HEK293 (cell line): ENCODE measurements around the gene NMD3.
A peak's percentile ranks its signal among the peaks of the same experiment; 100 is the strongest.

ENCODE experiments used
- AEBP2 ChIP-seq: fragments of 450-650 bp; formaldehyde crosslinking; IDR thresholded peaks from 2 replicates; pipeline ENCODE4 v1.5.1; 2016; ENCODE audit warnings: missing biosample characterization, missing genetic modification characterization, borderline replicate concordance
- BCL11A ChIP-seq: fragments of 450-650 bp; formaldehyde crosslinking; IDR thresholded peaks from 2 replicates; pipeline ENCODE4 v1.5.1; 2016; ENCODE audit warnings: low read depth, missing biosample characterization, missing genetic modification characterization
- GFI1B ChIP-seq: fragments of 450-650 bp; formaldehyde crosslinking; IDR thresholded peaks from 2 replicates; pipeline ENCODE4 v1.5.1; 2016; ENCODE audit warnings: missing biosample characterization, missing genetic modification characterization
- MZF1 ChIP-seq: fragments of 450-650 bp; formaldehyde crosslinking; IDR thresholded peaks from 2 replicates; pipeline ENCODE4 v1.5.1; 2017; ENCODE audit warnings: missing biosample characterization, missing genetic modification characterization, borderline replicate concordance
- OSR2 ChIP-seq: fragments of 450-650 bp; formaldehyde crosslinking; IDR thresholded peaks from 2 replicates; pipeline ENCODE4 v1.5.1; 2016; ENCODE audit warnings: missing biosample characterization, missing genetic modification characterization
- PRDM1 ChIP-seq: fragments of 450-650 bp; formaldehyde crosslinking; IDR thresholded peaks from 2 replicates; pipeline ENCODE4; 2016; ENCODE audit warnings: missing biosample characterization, missing genetic modification characterization
- PRDM2 ChIP-seq: fragments of 450-650 bp; formaldehyde crosslinking; IDR thresholded peaks from 2 replicates; pipeline ENCODE4 v1.5.1; 2016; ENCODE audit warnings: missing biosample characterization, missing genetic modification characterization, borderline replicate concordance
- SALL2 ChIP-seq: fragments of 450-650 bp; formaldehyde crosslinking; IDR thresholded peaks from 2 replicates; pipeline ENCODE4 v1.5.0; 2017; ENCODE audit warnings: missing biosample characterization, mild to moderate bottlenecking, missing genetic modification characterization, borderline replicate concordance
- SCRT1 ChIP-seq: fragments of 450-650 bp; formaldehyde crosslinking; IDR thresholded peaks from 2 replicates; pipeline ENCODE4 v1.5.1; 2016; ENCODE audit warnings: missing biosample characterization, missing genetic modification characterization, borderline replicate concordance
- SP3 ChIP-seq: fragments of 450-650 bp; formaldehyde crosslinking; IDR thresholded peaks from 2 replicates; pipeline ENCODE4 v1.5.1; 2016; ENCODE audit warnings: missing biosample characterization, missing genetic modification characterization
- TCF7L2 ChIP-seq: IDR thresholded peaks from 2 replicates; pipeline ENCODE4 v1.6.1; 2011; ENCODE audit warnings: low read depth, mild to moderate bottlenecking, inconsistent platforms, low read length, moderate library complexity, borderline replicate concordance
- YY1 ChIP-seq: fragments of 450-650 bp; formaldehyde crosslinking; IDR thresholded peaks from 2 replicates; pipeline ENCODE4 v1.5.1; 2018; ENCODE audit warnings: missing biosample characterization, missing genetic modification characterization
- ZBTB20 ChIP-seq: fragments of 450-650 bp; formaldehyde crosslinking; IDR thresholded peaks from 2 replicates; pipeline ENCODE4 v1.5.1; 2016; ENCODE audit warnings: missing biosample characterization, missing genetic modification characterization
- ZIC2 ChIP-seq: fragments of 450-650 bp; formaldehyde crosslinking; IDR thresholded peaks from 2 replicates; pipeline ENCODE4 v1.5.1; 2016; ENCODE audit warnings: missing biosample characterization, missing genetic modification characterization
- ZNF133 ChIP-seq: fragments of 450-650 bp; formaldehyde crosslinking; IDR thresholded peaks from 2 replicates; pipeline ENCODE4 v1.5.1; 2016; ENCODE audit warnings: missing biosample characterization, missing genetic modification characterization
- ZNF221 ChIP-seq: fragments of 450-650 bp; formaldehyde crosslinking; IDR thresholded peaks from 2 replicates; pipeline ENCODE4 v1.5.1; 2017; ENCODE audit warnings: missing biosample characterization, missing genetic modification characterization, borderline replicate concordance
- ZNF23 ChIP-seq: fragments of 450-650 bp; formaldehyde crosslinking; IDR thresholded peaks from 2 replicates; pipeline ENCODE4 v1.5.1; 2016; ENCODE audit warnings: missing biosample characterization, missing genetic modification characterization, borderline replicate concordance
- ZNF274 ChIP-seq, 2 experiments: fragments of 200-500 bp in 1 of 2; fragments of 450-650 bp in 1 of 2; sonication (Bioruptor generic) in 1 of 2; formaldehyde crosslinking in 1 of 2; IDR thresholded peaks; 2 replicates each; pipeline versions ENCODE4 v1.5.1 to v1.6.1; 2014 to 2016; ENCODE audit warnings: borderline replicate concordance in 1 of 2, inconsistent platforms in 1 of 2, low read length in 1 of 2, missing biosample characterization in 1 of 2, missing genetic modification characterization in 1 of 2
- ZNF311 ChIP-seq: fragments of 450-650 bp; formaldehyde crosslinking; IDR thresholded peaks from 2 replicates; pipeline ENCODE4 v1.5.1; 2017; ENCODE audit warnings: missing biosample characterization, missing genetic modification characterization, borderline replicate concordance
- ZNF366 ChIP-seq: fragments of 450-650 bp; formaldehyde crosslinking; conservative IDR thresholded peaks from 2 replicates; pipeline ENCODE4 v1.5.1; 2016; ENCODE audit warnings: missing biosample characterization, missing genetic modification characterization
- ZNF416 ChIP-seq: fragments of 450-650 bp; formaldehyde crosslinking; IDR thresholded peaks from 2 replicates; pipeline ENCODE4 v1.5.1; 2016; ENCODE audit warnings: missing biosample characterization, missing genetic modification characterization
- ZNF521 ChIP-seq: fragments of 450-650 bp; formaldehyde crosslinking; IDR thresholded peaks from 2 replicates; pipeline ENCODE4 v1.5.1; 2017; ENCODE audit warnings: missing biosample characterization, mild to moderate bottlenecking, missing genetic modification characterization
- ZNF560 ChIP-seq: fragments of 450-650 bp; formaldehyde crosslinking; IDR thresholded peaks from 2 replicates; pipeline ENCODE4 v1.5.1; 2017; ENCODE audit warnings: missing biosample characterization, missing genetic modification characterization, borderline replicate concordance
- ZNF610 ChIP-seq: fragments of 450-650 bp; formaldehyde crosslinking; IDR thresholded peaks from 2 replicates; pipeline ENCODE4 v1.5.1; 2016; ENCODE audit warnings: missing biosample characterization, missing genetic modification characterization, borderline replicate concordance
- ZNF624 ChIP-seq: fragments of 450-650 bp; formaldehyde crosslinking; IDR thresholded peaks from 2 replicates; pipeline ENCODE4 v1.5.1; 2017; ENCODE audit warnings: missing biosample characterization, missing genetic modification characterization
- ZNF658 ChIP-seq: fragments of 450-650 bp; formaldehyde crosslinking; IDR thresholded peaks from 2 replicates; pipeline ENCODE4; 2016; ENCODE audit warnings: missing biosample characterization, missing genetic modification characterization
- ZNF664 ChIP-seq: fragments of 450-650 bp; formaldehyde crosslinking; IDR thresholded peaks from 2 replicates; pipeline ENCODE4 v1.5.1; 2016; ENCODE audit warnings: missing biosample characterization, missing genetic modification characterization
- ZNF677 ChIP-seq: fragments of 450-650 bp; IDR thresholded peaks from 2 replicates; pipeline ENCODE4 v1.5.0; 2018; ENCODE audit warnings: missing biosample characterization, mild to moderate bottlenecking, missing genetic modification characterization, moderate library complexity
- ZNF692 ChIP-seq: fragments of 450-650 bp; formaldehyde crosslinking; IDR thresholded peaks from 2 replicates; pipeline ENCODE4 v1.5.1; 2016; ENCODE audit warnings: missing biosample characterization, missing genetic modification characterization
- ZNF701 ChIP-seq: fragments of 450-650 bp; formaldehyde crosslinking; IDR thresholded peaks from 2 replicates; pipeline ENCODE4 v1.5.1; 2016; ENCODE audit warnings: missing biosample characterization, missing genetic modification characterization
- ZNF76 ChIP-seq: fragments of 450-650 bp; formaldehyde crosslinking; IDR thresholded peaks from 2 replicates; pipeline ENCODE4; 2016; ENCODE audit warnings: low read depth, missing biosample characterization, missing genetic modification characterization, borderline replicate concordance
- ZNF768 ChIP-seq: fragments of 450-650 bp; formaldehyde crosslinking; IDR thresholded peaks from 2 replicates; pipeline ENCODE4 v1.5.1; 2018; ENCODE audit warnings: missing biosample characterization, mild to moderate bottlenecking, missing genetic modification characterization

The NMD3 gene

GRCh38 chr3:161220850-161221753 is at the start of gene NMD3 (continued):
- TF ChIP-seq ZBTB20 (no peak; the same call in 1 of the 2 replicates), ZIC2 (no peak), ZNF692 (tag by site-specific recombination) (no peak), ZNF701 (tag by site-specific recombination) (no peak), ZNF677 (tag by site-specific recombination) (no peak), GFI1B (tag by site-specific recombination) (no peak), ZNF768 (tag by site-specific recombination) (no peak), ZNF624 (tag by site-specific recombination) (no peak), ZNF221 (no peak), ZNF560 (no peak), BCL11A (no peak), SP3 (peak; percentile 51; the same call in 1 of the 2 replicates), PRDM2 (no peak), ZNF76 (tag by site-specific recombination) (peak; percentile 60; the same call in 1 of the 2 replicates), ZNF23 (no peak), ZNF610 (tag by site-specific recombination) (0 out of 2 replicates have a peak, but pooled peaks have one; percentile 33), ZNF664 (tag by site-specific recombination) (no peak), PRDM1 (no peak), YY1 (tag by site-specific recombination) (no peak), ZNF521 (tag by site-specific recombination) (no peak), MZF1 (no peak), SCRT1 (tag by site-specific recombination) (no peak), TCF7L2 (no peak), ZNF274 (IDR thresholded peaks at IDR 0.05; ENCODE audit: low read length) (no peak), ZNF274 (tag by site-specific recombination; IDR thresholded peaks at IDR 0.05; ENCODE audit: borderline replicate concordance) (no peak), SALL2 (tag by site-specific recombination) (no peak), ZNF311 (tag by site-specific recombination) (no peak), OSR2 (tag by site-specific recombination) (no peak), ZNF658 (tag by site-specific recombination) (no peak), ZNF366 (no peak), ZNF416 (tag by site-specific recombination) (no peak), ZNF133 (tag by site-specific recombination) (no peak), AEBP2 (tag by site-specific recombination) (no peak)
